ENCODE measurements around the gene VWF. TPM values are rescaled to one million over a fixed set of nuclear protein-coding genes. Genes with fewer than 3 reads are reported as not detected.

VWF gene
- total and polyA plus RNA-seq, 2 of the 4 experiments (the other 2 are of a cell fraction), result under 0.01 to 0.09 TPM

DNA sequence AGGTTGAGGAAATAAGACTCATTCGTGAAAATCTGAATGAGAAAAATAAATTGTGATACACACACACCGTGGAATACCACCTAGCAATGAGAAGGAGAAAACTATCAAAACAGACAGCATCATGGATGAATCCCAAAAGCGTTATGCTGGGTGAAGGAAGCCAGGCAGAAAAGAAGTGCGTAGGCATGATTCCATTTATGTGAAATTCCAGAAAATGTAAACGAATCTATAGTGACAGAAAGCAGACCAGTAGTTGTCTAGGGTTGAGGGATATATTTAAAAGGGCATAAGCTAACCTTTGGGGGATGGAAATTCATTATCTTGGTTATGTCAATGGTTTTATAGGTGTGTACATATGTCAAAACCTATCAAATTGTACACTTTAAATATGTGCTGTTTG is 136.9 kb downstream of the VWF start:
- Histone ChIP-seq H3K4me2 (ENCODE audit: low read depth, low read length) (no peak overlapping the region), H3K27me3 (ENCODE audit: control insufficient read depth, insufficient read depth, low read length) (peaks cover 15% of the 10 kb centered on the region), H3K36me3 (ENCODE audit: control insufficient read depth, insufficient read depth, low read length) (no peaks in the 10 kb centered on the region), H3K4me3 (ENCODE audit: insufficient read depth, low read depth, low read length) (no peak overlapping the region), H2AK9ac (replicated peaks; ENCODE audit: low read depth, low read length, poor library complexity) (no peak overlapping the region), H4K5ac (ENCODE audit: low read depth, low read length) (no peak overlapping the region), H3K14ac (replicated peaks; ENCODE audit: low read depth, low read length) (no peak overlapping the region), H3K18ac (ENCODE audit: low read depth, low read length) (no peak overlapping the region), H3K4ac (ENCODE audit: low read depth, low read length) (no peak overlapping the region), H3K4me1 (ENCODE audit: control insufficient read depth, insufficient read depth, low read length) (no peaks in the 10 kb centered on the region), H4K8ac (ENCODE audit: low read depth in 2 of 2, low read length in 2 of 2) (no peak overlapping the region), H2BK5ac (ENCODE audit: low read depth, low read length, poor library complexity, severe bottlenecking) (no peak overlapping the region), H2BK20ac (ENCODE audit: low read depth, low read length) (no peak overlapping the region), H3K23ac (ENCODE audit: low read depth, low read length) (no peak overlapping the region), H2BK120ac (ENCODE audit: low read depth, low read length) (no peak overlapping the region), H3K9me1 (ENCODE audit: insufficient read depth, low read length) (no peaks in the 10 kb centered on the region), H3K79me1 (ENCODE audit: low read depth in 1 of 2, low read length in 2 of 2) (no peaks in the 10 kb centered on the region), H3K9me3 (ENCODE audit: control insufficient read depth, insufficient read depth, low read length) (no peaks in the 10 kb centered on the region), H2AK5ac (ENCODE audit: low read depth, low read length) (no peak overlapping the region), H3K27ac (ENCODE audit: insufficient read depth, low read length) (no peak overlapping the region), H2BK15ac (ENCODE audit: low read depth, low read length) (no peak overlapping the region), H3K56ac (ENCODE audit: extremely low read depth, insufficient read depth, low read length) (no peak overlapping the region), H4K91ac (ENCODE audit: insufficient read depth, low read depth, low read length) (no peak overlapping the region), H4K20me1 (ENCODE audit: insufficient read depth, low read length) (no peaks in the 10 kb centered on the region), H3K9ac (ENCODE audit: low read depth, low read length) (no peak overlapping the region), H2AFZ (replicated peaks; ENCODE audit: low read length, poor library complexity) (no peak overlapping the region)
- BruUV-seq (replicated peaks), result no TSS peak
- DNase-seq, result no peak
- ATAC-seq (ENCODE audit: low read depth), result no peak
- CTCF ChIA-PET, result interaction anchor here (0.9 to 3.2 kb wide), 7 partner anchors 10 to 559 kb away, joined by 3 to 46 read pairs (median 3); no protein-coding TSS in a partner anchor
- dilution Hi-C loops (cut with HindIII; ENCODE audit: low sequenced_read_pairs, unreplicated experiment) (no loop called here), in situ Hi-C loops (cut with MboI; ENCODE audit: low sequenced_read_pairs) (loop anchor here (5.0 kb wide), 2 partner anchors 45 to 300 kb away; no protein-coding TSS in a partner anchor), intact Hi-C loops (cut with micrococcal nuclease) (loop anchor here (10.0 kb wide), 1 partner anchor 567 kb away; the partner anchor contains the start of gene IFFO1)
- TF ChIP-seq, protein P1, sequence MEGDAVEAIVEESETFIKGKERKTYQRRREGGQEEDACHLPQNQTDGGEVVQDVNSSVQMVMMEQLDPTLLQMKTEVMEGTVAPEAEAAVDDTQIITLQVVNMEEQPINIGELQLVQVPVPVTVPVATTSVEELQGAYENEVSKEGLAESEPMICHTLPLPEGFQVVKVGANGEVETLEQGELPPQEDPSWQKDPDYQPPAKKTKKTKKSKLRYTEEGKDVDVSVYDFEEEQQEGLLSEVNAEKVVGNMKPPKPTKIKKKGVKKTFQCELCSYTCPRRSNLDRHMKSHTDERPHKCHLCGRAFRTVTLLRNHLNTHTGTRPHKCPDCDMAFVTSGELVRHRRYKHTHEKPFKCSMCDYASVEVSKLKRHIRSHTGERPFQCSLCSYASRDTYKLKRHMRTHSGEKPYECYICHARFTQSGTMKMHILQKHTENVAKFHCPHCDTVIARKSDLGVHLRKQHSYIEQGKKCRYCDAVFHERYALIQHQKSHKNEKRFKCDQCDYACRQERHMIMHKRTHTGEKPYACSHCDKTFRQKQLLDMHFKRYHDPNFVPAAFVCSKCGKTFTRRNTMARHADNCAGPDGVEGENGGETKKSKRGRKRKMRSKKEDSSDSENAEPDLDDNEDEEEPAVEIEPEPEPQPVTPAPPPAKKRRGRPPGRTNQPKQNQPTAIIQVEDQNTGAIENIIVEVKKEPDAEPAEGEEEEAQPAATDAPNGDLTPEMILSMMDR (conservative IDR thresholded peaks at IDR 0.05; ENCODE audit: low read depth, low read length), result no peak
- TF ChIP-seq POLR2A (IDR thresholded peaks at IDR 0.05; ENCODE audit: low read depth, low read length) (no peak), MAFK (IDR thresholded peaks at IDR 0.05; ENCODE audit: low read depth, low read length) (no peak), CEBPB (IDR thresholded peaks at IDR 0.05; ENCODE audit: low read depth, low read length) (no peak), MAZ (IDR thresholded peaks at IDR 0.05; ENCODE audit: borderline replicate concordance, low read depth, low read length) (no peak), FOS (IDR thresholded peaks at IDR 0.05; ENCODE audit: low read depth, low read length) (no peak), RFX5 (IDR thresholded peaks at IDR 0.05; ENCODE audit: low read depth, low read length) (no peak), CHD1 (IDR thresholded peaks at IDR 0.05; ENCODE audit: low read depth, low read length) (no peak), SMC3 (IDR thresholded peaks at IDR 0.05; ENCODE audit: low read depth, low read length) (no peak), RCOR1 (IDR thresholded peaks at IDR 0.05; ENCODE audit: insufficient replicate concordance, low read length) (no peak), BHLHE40 (IDR thresholded peaks at IDR 0.05; ENCODE audit: low read depth, low read length) (no peak), RAD21 (IDR thresholded peaks at IDR 0.05; ENCODE audit: low read length) (no peak), NFE2L2 (IDR thresholded peaks at IDR 0.05; ENCODE audit: low read depth, low read length) (no peak), MXI1 (IDR thresholded peaks at IDR 0.05; ENCODE audit: borderline replicate concordance, low read depth, low read length) (no peak)
- TF ChIP-seq, protein P2, sequence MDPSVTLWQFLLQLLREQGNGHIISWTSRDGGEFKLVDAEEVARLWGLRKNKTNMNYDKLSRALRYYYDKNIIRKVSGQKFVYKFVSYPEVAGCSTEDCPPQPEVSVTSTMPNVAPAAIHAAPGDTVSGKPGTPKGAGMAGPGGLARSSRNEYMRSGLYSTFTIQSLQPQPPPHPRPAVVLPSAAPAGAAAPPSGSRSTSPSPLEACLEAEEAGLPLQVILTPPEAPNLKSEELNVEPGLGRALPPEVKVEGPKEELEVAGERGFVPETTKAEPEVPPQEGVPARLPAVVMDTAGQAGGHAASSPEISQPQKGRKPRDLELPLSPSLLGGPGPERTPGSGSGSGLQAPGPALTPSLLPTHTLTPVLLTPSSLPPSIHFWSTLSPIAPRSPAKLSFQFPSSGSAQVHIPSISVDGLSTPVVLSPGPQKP (IDR thresholded peaks at IDR 0.05; ENCODE audit: borderline replicate concordance, low read depth, low read length), result no peak
- TF ChIP-seq, protein P3, sequence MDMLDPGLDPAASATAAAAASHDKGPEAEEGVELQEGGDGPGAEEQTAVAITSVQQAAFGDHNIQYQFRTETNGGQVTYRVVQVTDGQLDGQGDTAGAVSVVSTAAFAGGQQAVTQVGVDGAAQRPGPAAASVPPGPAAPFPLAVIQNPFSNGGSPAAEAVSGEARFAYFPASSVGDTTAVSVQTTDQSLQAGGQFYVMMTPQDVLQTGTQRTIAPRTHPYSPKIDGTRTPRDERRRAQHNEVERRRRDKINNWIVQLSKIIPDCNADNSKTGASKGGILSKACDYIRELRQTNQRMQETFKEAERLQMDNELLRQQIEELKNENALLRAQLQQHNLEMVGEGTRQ (IDR thresholded peaks at IDR 0.05; ENCODE audit: low read depth, low read length), result no peak
- no CpG with 5 or more reads among the region's 5 CpGs for WGBS, 2 experiments (ENCODE audit: extremely low coverage in 2 of 2, insufficient read length in 1 of 2)
- POLR2A ChIA-PET (ENCODE audit: unreplicated experiment), result interaction anchor here (0.5 to 0.9 kb wide), 2 partner anchors 52 to 81 kb away, joined by 3 to 4 read pairs; no protein-coding TSS in a partner anchor

Data from IMR-90 (cell line).